Esophagus squamous epithelium (tissue), 5 donors: ENCODE results near the gene RBM33. TPM values are rescaled to one million over a fixed set of nuclear protein-coding genes. Genes with fewer than 3 reads are reported as not detected.

ENCODE experiments used
- DNase-seq: peaks from one replicate; lab custom pipeline; 2025; lab: John Stamatoyannopoulos, UW
- H3K27ac ChIP-seq, 4 donors: fragments of 200-600 bp; sonication (generic); one replicate each; pipeline ENCODE4 v1.5.1; 2016 to 2019; ENCODE audit warnings: mild to moderate bottlenecking in 1 of 4
- H3K27me3 ChIP-seq, 4 donors: fragments of 200-600 bp; sonication (generic); 1 replicate in 3 of 4; 2 replicates in 1 of 4; pipeline versions ENCODE4 v1.5.1 to v1.6.0; 2017 to 2021; ENCODE audit warnings: antibody characterized with exemption in 1 of 4
- H3K36me3 ChIP-seq, 3 donors: fragments of 200-600 bp; sonication (generic); one replicate each; pipeline ENCODE4 v1.5.1; 2016 to 2019
- H3K4me1 ChIP-seq, 3 donors: fragments of 200-600 bp; sonication (generic); one replicate each; pipeline ENCODE4 v1.5.1; 2017 to 2019
- H3K4me3 ChIP-seq, 4 donors: fragments of 200-600 bp; sonication (generic); 1 replicate in 3 of 4; 2 replicates in 1 of 4; pipeline ENCODE4 v1.5.1; 2016 to 2019; ENCODE audit warnings: mild to moderate bottlenecking in 2 of 4, moderate library complexity in 1 of 4
- H3K9me3 ChIP-seq, 3 donors: fragments of 200-600 bp; sonication (generic); one replicate each; pipeline ENCODE4 v1.5.1; 2016 to 2019
- CTCF ChIP-seq, 6 experiments: fragments of 450-650 bp in 4 of 6; fragments of 200-600 bp in 2 of 6; sonication (generic) in 2 of 6; IDR thresholded peaks; one replicate each; pipeline ENCODE4 v1.5.1; 2016 to 2019; ENCODE audit warnings: antibody characterized with exemption in 6 of 6, mild to moderate bottlenecking in 4 of 6, moderate library complexity in 4 of 6
- POLR2A ChIP-seq, 4 donors: fragments of 450-650 bp; IDR thresholded peaks; one replicate each; pipeline ENCODE4 v1.6.1; 2017; ENCODE audit warnings: antibody characterized with exemption in 4 of 4, mild to moderate bottlenecking in 4 of 4, moderate library complexity in 3 of 4
- WGBS, 2 donors: methylation state at CpG; one replicate each; pipeline ENCODE4 v1.1.5; 2018; 5-methylcytosine and 5-hydroxymethylcytosine counted together
- intact Hi-C: fragments of 100-400 bp; cut with DNase I; formaldehyde crosslinking; loops from one replicate; pipeline ENCODE4 v1.15.0; 2022
- total RNA-seq, 4 donors: library from RNA; depleted of rRNA; stranded (reverse); fragments of >200 nt; gene quantifications; one replicate each; pipeline ENCODE4 v1.1.0, GENCODE V29; 2016
- donor health status: DM: yes; HTN: yes; CAD: no.

Gene RBM33
- total RNA-seq, 4 donors from 2014 or later = 20.3 to 45.6 (median 26.9) TPM

GRCh38 chr7:155706376-155706775 is 61.9 kb downstream of the RBM33 start:
- no peaks in the 10 kb centered on the region for H3K27me3 ChIP-seq
- intact Hi-C loops = no loop called here
- peaks cover 5 to 99% (median 24%) of the 10 kb centered on the region in 3 donors for H3K36me3 ChIP-seq

GRCh38 chr7:155709453-155709852 is 65.0 kb downstream of the RBM33 start:
- TF ChIP-seq CTCF (IDR thresholded peaks at IDR 0.05) = no peak
- Histone ChIP-seq H3K36me3 (peaks cover 7 to 99% (median 21%) of the 10 kb centered on the region in 3 donors), H3K4me3 (no peak overlapping the region), H3K27me3 (no peaks in the 10 kb centered on the region), H3K9me3 (no peaks in the 10 kb centered on the region), H3K27ac (no peak overlapping the region), H3K4me1 (no peaks in the 10 kb centered on the region)
- intact Hi-C loops = no loop called here
- no peak for DNase-seq

More at GRCh38 chr7:155706376-155706775, 61.9 kb downstream of the RBM33 start:
- Histone ChIP-seq H3K4me1 (peaks cover 0 to 5% (median 0%) of the 10 kb centered on the region in 3 donors), H3K27ac (no peak overlapping the region), H3K9me3 (no peaks in the 10 kb centered on the region), H3K4me3 (no peak overlapping the region)
- no peak for TF ChIP-seq CTCF (IDR thresholded peaks at IDR 0.05)
- TF ChIP-seq POLR2A (IDR thresholded peaks at IDR 0.05) = no peak
- no peak for DNase-seq
- WGBS, 2 donors = 89 to 95% methylated on average over 10 of the region's 10 CpGs

GRCh38 chr7:155710031-155710430 is 65.6 kb downstream of the RBM33 start:
- 84 to 90% methylated on average over 6 of the region's 6 CpGs for WGBS, 2 donors
- no peaks in the 10 kb centered on the region for H3K9me3 ChIP-seq

GRCh38 chr7:155710530-155710929 is 66.1 kb downstream of the RBM33 start:
- H3K27me3 ChIP-seq = no peaks in the 10 kb centered on the region
- no peaks in the 10 kb centered on the region for H3K9me3 ChIP-seq
- H3K4me3 ChIP-seq = no peak overlapping the region
- TF ChIP-seq CTCF (IDR thresholded peaks at IDR 0.05) (no peak), POLR2A (IDR thresholded peaks at IDR 0.05) (no peak)
- H3K36me3 ChIP-seq = peaks cover 7 to 99% (median 21%) of the 10 kb centered on the region in 3 donors
- intact Hi-C loops = no loop called here
- 83 to 100% methylated on average over 1 of the region's 1 CpG for WGBS, 2 donors
- no peak overlapping the region for H3K27ac ChIP-seq
- H3K4me1 ChIP-seq = no peaks in the 10 kb centered on the region
- DNase-seq = no peak

More at GRCh38 chr7:155710031-155710430, 65.6 kb downstream of the RBM33 start:
- TF ChIP-seq CTCF (IDR thresholded peaks at IDR 0.05) = no peak
- TF ChIP-seq POLR2A (IDR thresholded peaks at IDR 0.05) = no peak
- no peak overlapping the region for H3K4me3 ChIP-seq
- DNase-seq = no peak
- H3K36me3 ChIP-seq = peaks cover 7 to 99% (median 21%) of the 10 kb centered on the region in 3 donors
- H3K4me1 ChIP-seq = no peaks in the 10 kb centered on the region
- intact Hi-C loops = no loop called here
- H3K27me3 ChIP-seq = no peaks in the 10 kb centered on the region
- no peak overlapping the region for H3K27ac ChIP-seq

GRCh38 chr7:155711081-155711480 is 66.6 kb downstream of the RBM33 start:
- intact Hi-C loops = no loop called here
- Histone ChIP-seq H3K27ac (no peak overlapping the region), H3K9me3 (no peaks in the 10 kb centered on the region), H3K27me3 (no peaks in the 10 kb centered on the region), H3K36me3 (peaks cover 7 to 99% (median 21%) of the 10 kb centered on the region in 3 donors), H3K4me3 (no peak overlapping the region), H3K4me1 (no peaks in the 10 kb centered on the region)
- no peak for DNase-seq
- TF ChIP-seq CTCF (IDR thresholded peaks at IDR 0.05) = no peak
- TF ChIP-seq POLR2A (IDR thresholded peaks at IDR 0.05) = no peak
- WGBS, 2 donors = 98% methylated on average over 16 of the region's 16 CpGs
